NCI-H510A (cell line): ENCODE data around the gene PDIA2.
"Not testable (repeated sequence)": the region's sequence is repeated elsewhere in the genome, so short reads cannot be mapped to it uniquely, and the experiment has no call there.

ENCODE experiments used
- DNase-seq: peaks from one replicate; lab custom pipeline; 2025; lab: John Stamatoyannopoulos, UW

PDIA2 gene

GRCh38 chr16:330741-331140 lies 47.8 kb downstream of the PDIA2 start:
- DNase-seq, result no peak

- DNase-seq, result not testable (repeated sequence)
Observed at GRCh38 chr16:331181-331814, 48.3 kb downstream of the PDIA2 start.

- DNase-seq, result no peak
Observed at GRCh38 chr16:333406-334094, 50.6 kb downstream of the PDIA2 start.

GRCh38 chr16:334164-334832 lies 51.3 kb downstream of the PDIA2 start:
- DNase-seq, result not testable (repeated sequence)

- not testable (repeated sequence) for DNase-seq
Observed at GRCh38 chr16:334861-335632, 52.1 kb downstream of the PDIA2 start.

GRCh38 chr16:336269-336668 lies 53.3 kb downstream of the PDIA2 start:
- DNase-seq, result no peak
